H1 (cell line): ENCODE data around the gene KCNMB4.

ENCODE experiments used
- ATF3 ChIP-seq: IDR thresholded peaks from 2 replicates; pipeline ENCODE4 v1.6.1; 2011; ENCODE audit warnings: low read depth, mild to moderate bottlenecking, low read length; ENCODE audit not compliant: insufficient read depth
- CHD1 ChIP-seq: IDR thresholded peaks from 2 replicates; pipeline ENCODE4 v1.6.1; 2012; ENCODE audit warnings: low read depth, low read length, improper control_type of control experiment
- CTCF ChIP-seq, 3 experiments: IDR thresholded peaks; 1 replicate in 2 of 3; 2 replicates in 1 of 3; pipeline versions ENCODE4 v1.5.1 to v1.6.1; 2011; ENCODE audit warnings: low read length in 3 of 3, mild to moderate bottlenecking in 3 of 3, inconsistent platforms in 2 of 3, low read depth in 1 of 3, moderate library complexity in 1 of 3; ENCODE audit not compliant: insufficient read depth in 1 of 3; ENCODE audit errors: control extremely low read depth in 1 of 3
- EZH2 ChIP-seq: fragments of 200-600 bp; sonication (generic); IDR thresholded peaks from 2 replicates; pipeline ENCODE4 v1.7.1; 2012; ENCODE audit warnings: low read depth, mild to moderate bottlenecking, moderate library complexity, low read length, inconsistent platforms; ENCODE audit not compliant: severe bottlenecking
- RFX5 ChIP-seq: IDR thresholded peaks from 2 replicates; pipeline ENCODE4 v1.6.1; 2011; ENCODE audit warnings: low read depth, low read length, improper control_type of control experiment, borderline replicate concordance
- RNF2 ChIP-seq: fragments of 200-900, 300-1000 bp; sonication (generic); IDR thresholded peaks from 2 replicates; pipeline ENCODE4 v1.7.1; 2016; ENCODE audit warnings: borderline replicate concordance, low read depth, mild to moderate bottlenecking, antibody characterized with exemption, low read length; ENCODE audit not compliant: poor library complexity, severe bottlenecking; ENCODE audit errors: missing control alignments

GRCh38 chr12:70327541-70327940 is 38.5 kb upstream of the KCNMB4 start:
- TF ChIP-seq RNF2 (no peak), ATF3 (no peak), CTCF (IDR thresholded peaks at IDR 0.05; ENCODE audit: control extremely low read depth in 1 of 3, insufficient read depth in 1 of 3, low read depth in 1 of 3, low read length in 3 of 3) (no peak), EZH2 (no peak), CHD1 (no peak), RFX5 (no peak)
